ENCODE results near the gene GTPBP1. TPM values are rescaled to one million over a fixed set of nuclear protein-coding genes. Genes with fewer than 3 reads are reported as not detected.

GTPBP1 gene
- total RNA-seq, 1 donor from 2014 or later, result 19.3 TPM

DNA sequence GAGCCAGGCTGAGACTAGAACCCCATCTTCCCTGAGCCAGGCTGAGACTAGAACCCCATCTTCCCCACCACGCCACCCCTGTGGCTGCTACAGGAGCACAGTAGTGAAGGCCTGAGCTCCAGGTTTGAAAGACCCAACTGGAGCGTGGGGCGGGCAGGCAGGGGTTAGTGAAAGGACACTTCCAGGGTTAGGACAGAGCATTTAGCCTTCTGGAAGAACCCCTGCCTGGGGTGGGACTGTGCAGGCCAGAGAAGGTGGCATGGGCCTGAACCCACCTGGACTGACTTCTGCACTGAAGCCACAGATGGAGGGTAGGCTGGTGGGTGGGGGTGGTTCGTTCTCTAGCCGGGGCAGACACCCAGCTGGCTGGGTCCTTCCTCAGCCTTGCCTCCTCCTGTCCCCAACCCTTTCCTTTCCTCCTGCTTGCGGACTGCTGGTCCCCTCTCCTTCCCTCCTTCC lies 26.0 kb downstream of the GTPBP1 start:
- H3K9ac ChIP-seq (ENCODE audit: low read depth in 1 of 3, low read length in 3 of 3), result peak overlapping the region in 2 of 3 donors; percentile 38 to 66
- H3K9me3 ChIP-seq (ENCODE audit: control insufficient read depth in 3 of 3, low read length in 3 of 3), result no peaks in the 10 kb centered on the region
- H3K4me1 ChIP-seq (ENCODE audit: control insufficient read depth in 3 of 3, insufficient read depth in 3 of 3, low read length in 3 of 3), result peaks cover 20 to 52% (median 48%) of the 10 kb centered on the region in 3 donors
- no peak overlapping the region for H3K27ac ChIP-seq (ENCODE audit: low read depth, low read length)
- no peaks in the 10 kb centered on the region for H3K27me3 ChIP-seq (ENCODE audit: control insufficient read depth in 3 of 3, insufficient read depth in 3 of 3, low read length in 3 of 3)
- no peak overlapping the region for H3K4me3 ChIP-seq (ENCODE audit: low read length in 3 of 3)
- peaks cover 63 to 65% (median 64%) of the 10 kb centered on the region in 3 donors for H3K36me3 ChIP-seq (ENCODE audit: control insufficient read depth in 3 of 3, insufficient read depth in 3 of 3, low read length in 3 of 3)

GRCh38 chr22:38732251-38732815 lies 26.6 kb downstream of the GTPBP1 start:
- H3K27ac ChIP-seq (ENCODE audit: low read depth, low read length), result no peak overlapping the region
- peak overlapping the region in 2 of 3 donors; percentile 38 to 66 for H3K9ac ChIP-seq (ENCODE audit: low read depth in 1 of 3, low read length in 3 of 3)
- no peaks in the 10 kb centered on the region for H3K9me3 ChIP-seq (ENCODE audit: control insufficient read depth in 3 of 3, low read length in 3 of 3)
- no peaks in the 10 kb centered on the region for H3K27me3 ChIP-seq (ENCODE audit: control insufficient read depth in 3 of 3, insufficient read depth in 3 of 3, low read length in 3 of 3)
- H3K36me3 ChIP-seq (ENCODE audit: control insufficient read depth in 3 of 3, insufficient read depth in 3 of 3, low read length in 3 of 3), result peaks cover 63 to 65% (median 64%) of the 10 kb centered on the region in 3 donors
- peaks cover 20 to 52% (median 48%) of the 10 kb centered on the region in 3 donors for H3K4me1 ChIP-seq (ENCODE audit: control insufficient read depth in 3 of 3, insufficient read depth in 3 of 3, low read length in 3 of 3)
- H3K4me3 ChIP-seq (ENCODE audit: low read length in 3 of 3), result no peak overlapping the region

DNA sequence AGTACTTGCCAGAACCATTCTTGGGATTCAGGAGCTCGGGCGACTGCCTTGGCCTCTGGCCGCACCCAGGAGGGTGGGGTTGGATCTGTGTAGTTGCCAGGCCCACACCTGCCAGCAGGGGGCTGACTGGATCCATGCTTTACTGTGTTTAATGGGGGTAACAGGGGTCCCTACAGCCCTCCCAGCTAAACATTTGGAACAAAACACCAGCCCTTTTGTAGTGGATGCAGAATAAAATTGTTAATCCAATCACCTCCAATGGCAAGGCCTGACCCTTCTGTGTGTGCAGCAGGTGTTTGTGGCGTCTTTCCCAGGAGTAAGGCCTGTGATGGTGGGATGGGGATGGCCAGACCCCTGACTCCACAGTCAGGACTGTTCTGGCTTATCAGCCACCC lies 27.6 kb downstream of the GTPBP1 start:
- no peak overlapping the region for H3K4me3 ChIP-seq (ENCODE audit: low read length in 3 of 3)
- peak overlapping the region; percentile 82 for H3K27ac ChIP-seq (ENCODE audit: low read depth, low read length)
- H3K9me3 ChIP-seq (ENCODE audit: control insufficient read depth in 3 of 3, low read length in 3 of 3), result no peaks in the 10 kb centered on the region
- H3K9ac ChIP-seq (ENCODE audit: low read depth in 1 of 3, low read length in 3 of 3), result peak overlapping the region in 1 of 3 donors; percentile 47
- no peaks in the 10 kb centered on the region for H3K27me3 ChIP-seq (ENCODE audit: control insufficient read depth in 3 of 3, insufficient read depth in 3 of 3, low read length in 3 of 3)
- H3K36me3 ChIP-seq (ENCODE audit: control insufficient read depth in 3 of 3, insufficient read depth in 3 of 3, low read length in 3 of 3), result peaks cover 63 to 65% (median 64%) of the 10 kb centered on the region in 3 donors
- H3K4me1 ChIP-seq (ENCODE audit: control insufficient read depth in 3 of 3, insufficient read depth in 3 of 3, low read length in 3 of 3), result peaks cover 20 to 52% (median 48%) of the 10 kb centered on the region in 3 donors

GRCh38 chr22:38733724-38734381 lies 28.1 kb downstream of the GTPBP1 start:
- peak overlapping the region in 2 of 3 donors; percentile 10 to 70 for H3K9ac ChIP-seq (ENCODE audit: low read depth in 1 of 3, low read length in 3 of 3)
- H3K36me3 ChIP-seq (ENCODE audit: control insufficient read depth in 3 of 3, insufficient read depth in 3 of 3, low read length in 3 of 3), result peaks cover 63 to 65% (median 64%) of the 10 kb centered on the region in 3 donors
- H3K27me3 ChIP-seq (ENCODE audit: control insufficient read depth in 3 of 3, insufficient read depth in 3 of 3, low read length in 3 of 3), result no peaks in the 10 kb centered on the region
- H3K4me1 ChIP-seq (ENCODE audit: control insufficient read depth in 3 of 3, insufficient read depth in 3 of 3, low read length in 3 of 3), result peaks cover 20 to 51% (median 48%) of the 10 kb centered on the region in 3 donors
- no peaks in the 10 kb centered on the region for H3K9me3 ChIP-seq (ENCODE audit: control insufficient read depth in 3 of 3, low read length in 3 of 3)
- peak overlapping the region; percentile 82 for H3K27ac ChIP-seq (ENCODE audit: low read depth, low read length)
- H3K4me3 ChIP-seq (ENCODE audit: low read length in 3 of 3), result no peak overlapping the region

GRCh38 chr22:38734421-38735100 lies 28.8 kb downstream of the GTPBP1 start:
- H3K4me3 ChIP-seq (ENCODE audit: low read length in 3 of 3), result no peak overlapping the region
- no peaks in the 10 kb centered on the region for H3K9me3 ChIP-seq (ENCODE audit: control insufficient read depth in 3 of 3, low read length in 3 of 3)
- peaks cover 63 to 65% (median 64%) of the 10 kb centered on the region in 3 donors for H3K36me3 ChIP-seq (ENCODE audit: control insufficient read depth in 3 of 3, insufficient read depth in 3 of 3, low read length in 3 of 3)
- H3K27me3 ChIP-seq (ENCODE audit: control insufficient read depth in 3 of 3, insufficient read depth in 3 of 3, low read length in 3 of 3), result no peaks in the 10 kb centered on the region
- H3K9ac ChIP-seq (ENCODE audit: low read depth in 1 of 3, low read length in 3 of 3), result peak overlapping the region in 2 of 3 donors; percentile 19 to 70
- H3K27ac ChIP-seq (ENCODE audit: low read depth, low read length), result peak overlapping the region; percentile 82
- H3K4me1 ChIP-seq (ENCODE audit: control insufficient read depth in 3 of 3, insufficient read depth in 3 of 3, low read length in 3 of 3), result peaks cover 28 to 56% (median 49%) of the 10 kb centered on the region in 3 donors

DNA sequence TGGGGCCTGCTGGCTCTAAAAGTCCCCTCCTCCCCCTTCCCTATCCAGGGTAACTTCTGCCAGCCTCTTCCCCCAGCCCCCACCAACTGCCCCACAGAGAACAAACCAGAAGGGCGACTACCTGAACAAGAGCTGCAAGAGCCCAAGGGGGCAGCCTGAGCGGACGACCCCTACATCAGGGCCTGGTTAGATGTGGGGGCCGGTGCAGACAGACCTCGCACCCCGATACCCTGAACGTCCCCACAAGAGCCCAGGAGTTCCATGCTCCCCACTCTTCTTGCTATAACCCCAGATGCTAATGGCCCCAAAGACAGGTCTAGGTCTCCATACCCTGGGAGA lies 29.4 kb downstream of the GTPBP1 start:
- H3K9ac ChIP-seq (ENCODE audit: low read depth in 1 of 3, low read length in 3 of 3), result peak overlapping the region in 2 of 3 donors; percentile 12 to 45
- peaks cover 63 to 65% (median 64%) of the 10 kb centered on the region in 3 donors for H3K36me3 ChIP-seq (ENCODE audit: control insufficient read depth in 3 of 3, insufficient read depth in 3 of 3, low read length in 3 of 3)
- H3K27ac ChIP-seq (ENCODE audit: low read depth, low read length), result peak overlapping the region; percentile 82
- no peak overlapping the region for H3K4me3 ChIP-seq (ENCODE audit: low read length in 3 of 3)
- H3K4me1 ChIP-seq (ENCODE audit: control insufficient read depth in 3 of 3, insufficient read depth in 3 of 3, low read length in 3 of 3), result peaks cover 29 to 61% (median 55%) of the 10 kb centered on the region in 3 donors
- H3K9me3 ChIP-seq (ENCODE audit: control insufficient read depth in 3 of 3, low read length in 3 of 3), result no peaks in the 10 kb centered on the region
- H3K27me3 ChIP-seq (ENCODE audit: control insufficient read depth in 3 of 3, insufficient read depth in 3 of 3, low read length in 3 of 3), result no peaks in the 10 kb centered on the region

- Histone ChIP-seq H3K9ac (ENCODE audit: low read depth in 1 of 3, low read length in 3 of 3) (peak overlapping the region; percentile 12 to 45 (median 14)), H3K9me3 (ENCODE audit: control insufficient read depth in 3 of 3, low read length in 3 of 3) (no peaks in the 10 kb centered on the region), H3K36me3 (ENCODE audit: control insufficient read depth in 3 of 3, insufficient read depth in 3 of 3, low read length in 3 of 3) (peaks cover 63 to 65% (median 64%) of the 10 kb centered on the region in 3 donors), H3K27ac (ENCODE audit: low read depth, low read length) (peak overlapping the region; percentile 82), H3K4me1 (ENCODE audit: control insufficient read depth in 3 of 3, insufficient read depth in 3 of 3, low read length in 3 of 3) (peaks cover 29 to 64% (median 60%) of the 10 kb centered on the region in 3 donors), H3K4me3 (ENCODE audit: low read length in 3 of 3) (no peak overlapping the region), H3K27me3 (ENCODE audit: control insufficient read depth in 3 of 3, insufficient read depth in 3 of 3, low read length in 3 of 3) (no peaks in the 10 kb centered on the region)
Observed at GRCh38 chr22:38735465-38736256, 29.9 kb downstream of the GTPBP1 start.

GRCh38 chr22:38736257-38736570 lies 30.5 kb downstream of the GTPBP1 start:
- Histone ChIP-seq H3K9me3 (ENCODE audit: control insufficient read depth in 3 of 3, low read length in 3 of 3) (no peaks in the 10 kb centered on the region), H3K4me3 (ENCODE audit: low read length in 3 of 3) (no peak overlapping the region), H3K27me3 (ENCODE audit: control insufficient read depth in 3 of 3, insufficient read depth in 3 of 3, low read length in 3 of 3) (no peaks in the 10 kb centered on the region), H3K9ac (ENCODE audit: low read depth in 1 of 3, low read length in 3 of 3) (peak overlapping the region in 1 of 3 donors; percentile 25), H3K4me1 (ENCODE audit: control insufficient read depth in 3 of 3, insufficient read depth in 3 of 3, low read length in 3 of 3) (peaks cover 29 to 64% (median 63%) of the 10 kb centered on the region in 3 donors), H3K36me3 (ENCODE audit: control insufficient read depth in 3 of 3, insufficient read depth in 3 of 3, low read length in 3 of 3) (peaks cover 64 to 66% (median 65%) of the 10 kb centered on the region in 3 donors), H3K27ac (ENCODE audit: low read depth, low read length) (no peak overlapping the region)

- Histone ChIP-seq H3K4me3 (ENCODE audit: low read length in 3 of 3) (no peak overlapping the region), H3K9ac (ENCODE audit: low read depth in 1 of 3, low read length in 3 of 3) (no peak overlapping the region), H3K36me3 (ENCODE audit: control insufficient read depth in 3 of 3, insufficient read depth in 3 of 3, low read length in 3 of 3) (peaks cover 74 to 75% (median 75%) of the 10 kb centered on the region in 3 donors), H3K4me1 (ENCODE audit: control insufficient read depth in 3 of 3, insufficient read depth in 3 of 3, low read length in 3 of 3) (peaks cover 29 to 56% (median 54%) of the 10 kb centered on the region in 3 donors), H3K9me3 (ENCODE audit: control insufficient read depth in 3 of 3, low read length in 3 of 3) (no peaks in the 10 kb centered on the region), H3K27me3 (ENCODE audit: control insufficient read depth in 3 of 3, insufficient read depth in 3 of 3, low read length in 3 of 3) (no peaks in the 10 kb centered on the region), H3K27ac (ENCODE audit: low read depth, low read length) (no peak overlapping the region)
Observed at GRCh38 chr22:38737302-38738060, 31.7 kb downstream of the GTPBP1 start.

Measured in skeletal muscle tissue (tissue), 4 donors.